CD4-positive, CD25-positive, alpha-beta regulatory T cell (primary cell): ENCODE results near the gene SORCS2. TPM values are rescaled to one million over a fixed set of nuclear protein-coding genes. Genes with fewer than 3 reads are reported as not detected.
A peak's percentile ranks its signal among the peaks of the same experiment; 100 is the strongest.

Experiments used
- ATAC-seq, 2 donors: fragments of 150-1000 bp; cut with Tn5 transposase; one replicate each; pipeline ENCODE4 v1.10.0; 2021; ENCODE audit warnings: low read depth in 2 of 2, moderate number of reproducible peaks in 2 of 2, moderate library complexity in 1 of 2
- DNase-seq, 3 donors: peaks; one replicate each; pipeline versions ENCODE4 v3.0.0 to v3.0.0-alpha.2; 2012 to 2022; ENCODE audit warnings: mixed read lengths in 1 of 3
- H3K27ac ChIP-seq: one replicate; pipeline ENCODE4 v1.7.0; 2013; ENCODE audit warnings: mild to moderate bottlenecking, low read length; ENCODE audit not compliant: insufficient read depth, poor library complexity, severe bottlenecking
- H3K27me3 ChIP-seq: one replicate; pipeline ENCODE4 v1.7.0; 2013; ENCODE audit warnings: low read length; ENCODE audit not compliant: control insufficient read depth, insufficient read depth
- H3K36me3 ChIP-seq: one replicate; pipeline ENCODE4 v1.7.0; 2013; ENCODE audit warnings: mild to moderate bottlenecking, low read length, moderate library complexity; ENCODE audit not compliant: control insufficient read depth, insufficient read depth
- H3K4me1 ChIP-seq: 2 replicates; pipeline ENCODE4 v1.7.0; 2013; ENCODE audit warnings: mild to moderate bottlenecking, low read length; ENCODE audit not compliant: insufficient read depth, control insufficient read depth, poor library complexity, severe bottlenecking
- H3K4me3 ChIP-seq: one replicate; pipeline ENCODE4 v1.7.0; 2013; ENCODE audit warnings: low read depth, mild to moderate bottlenecking, low read length, moderate library complexity
- H3K9me3 ChIP-seq, 2 experiments: 1 replicate in 1 of 2; 2 replicates in 1 of 2; pipeline ENCODE4 v1.7.0; 2013; ENCODE audit warnings: low read length in 2 of 2, mild to moderate bottlenecking in 1 of 2, moderate library complexity in 1 of 2; ENCODE audit not compliant: control insufficient read depth in 2 of 2
- H3K27ac Mint-ChIP-seq, 3 donors: one replicate each; pipeline ENCODE4 v1.8.0; 2020 to 2022; ENCODE audit warnings: mild to moderate bottlenecking in 3 of 3, mixed read lengths in 3 of 3, moderate library complexity in 2 of 3
- H3K27me3 Mint-ChIP-seq: one replicate; pipeline ENCODE4 v1.8.0; 2022; ENCODE audit warnings: mild to moderate bottlenecking, mixed read lengths
- H3K36me3 Mint-ChIP-seq: one replicate; pipeline ENCODE4 v1.8.0; 2020; ENCODE audit warnings: mixed read lengths
- H3K4me1 Mint-ChIP-seq, 4 donors: one replicate each; pipeline ENCODE4 v1.8.0; 2020 to 2022; ENCODE audit warnings: mixed read lengths in 4 of 4, mild to moderate bottlenecking in 1 of 4
- H3K4me3 Mint-ChIP-seq, 4 donors: one replicate each; pipeline ENCODE4 v1.8.0; 2020 to 2022; ENCODE audit warnings: mild to moderate bottlenecking in 4 of 4, mixed read lengths in 4 of 4, moderate library complexity in 3 of 4
- H3K9me3 Mint-ChIP-seq, 7 donors: one replicate each; pipeline ENCODE4 v1.8.0; 2020 to 2022; ENCODE audit warnings: mixed read lengths in 7 of 7, mild to moderate bottlenecking in 3 of 7, moderate library complexity in 2 of 7
- polyA plus RNA-seq, 4 donors: library from polyadenylated mRNA; unstranded; fragments of 300-500 nt; fragmentation: Illumina TruSeq; gene quantifications; one replicate each; pipeline ENCODE4 v1.2.3, GENCODE V29; 2021
- total RNA-seq: library from RNA; stranded (reverse); gene quantifications from one replicate; pipeline ENCODE4 v1.2.3, GENCODE V29; 2022

The SORCS2 gene
- total and polyA plus RNA-seq, 5 donors from 2014 or later: not detected

DNA sequence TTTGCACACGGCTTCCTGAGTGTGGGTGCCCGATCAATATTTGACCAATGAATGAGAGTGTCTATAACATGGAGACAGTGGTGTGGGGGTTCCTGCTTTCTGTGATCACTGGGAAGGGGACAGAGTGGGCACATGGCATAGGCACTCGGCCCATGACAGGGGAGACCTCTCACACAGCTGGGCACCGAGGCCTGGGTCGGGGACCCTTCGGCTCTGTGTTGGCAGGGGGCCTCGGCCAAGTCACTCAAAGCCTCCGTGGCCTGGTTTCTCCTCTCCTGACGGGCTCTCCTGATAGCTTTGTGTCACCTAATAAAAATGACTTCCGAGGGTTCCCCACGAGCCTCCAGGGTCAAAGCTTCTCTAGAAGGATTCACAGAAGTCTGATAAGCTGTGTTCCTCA lies 286.3 kb downstream of the SORCS2 start:
- DNase-seq: no peak
- Mint-ChIP-seq H3K27me3 (peaks cover 4% of the 10 kb centered on the region), H3K36me3 (no peaks in the 10 kb centered on the region), H3K4me3 (no peak overlapping the region), H3K4me1 (no peaks in the 10 kb centered on the region), H3K9me3 (no peaks in the 10 kb centered on the region), H3K27ac (no peak overlapping the region)
- no peak overlapping the region for H3K27ac ChIP-seq
- H3K9me3 ChIP-seq: no peaks in the 10 kb centered on the region
- H3K4me1 ChIP-seq: no peaks in the 10 kb centered on the region
- H3K36me3 ChIP-seq: no peaks in the 10 kb centered on the region
- no peaks in the 10 kb centered on the region for H3K27me3 ChIP-seq
- H3K4me3 ChIP-seq: no peak overlapping the region
- ATAC-seq: no peak

DNA sequence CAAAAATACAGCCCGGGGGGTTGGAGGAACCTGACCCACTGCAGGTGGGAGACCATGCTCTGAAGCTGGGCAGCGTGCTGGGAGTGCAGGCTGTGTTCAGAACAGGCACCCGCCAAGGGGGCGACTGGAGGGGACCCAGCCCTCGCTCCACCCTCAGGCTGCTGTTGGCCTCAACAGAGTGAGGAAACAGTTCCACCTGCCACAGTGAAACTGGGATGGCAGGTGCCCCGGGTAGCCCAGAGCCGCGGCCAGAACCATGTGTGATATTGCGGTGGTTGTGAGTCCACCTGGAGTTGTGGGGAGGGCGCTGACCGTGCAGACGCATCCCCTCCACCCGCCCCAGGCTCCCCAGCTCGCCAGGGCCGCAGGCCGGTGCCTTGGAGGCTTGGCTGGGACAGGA lies 288.1 kb downstream of the SORCS2 start:
- no peaks in the 10 kb centered on the region for H3K9me3 ChIP-seq
- no peak for ATAC-seq
- no peak overlapping the region for H3K27ac Mint-ChIP-seq
- H3K9me3 Mint-ChIP-seq: no peaks in the 10 kb centered on the region
- no peaks in the 10 kb centered on the region for H3K27me3 ChIP-seq
- no peaks in the 10 kb centered on the region for H3K36me3 Mint-ChIP-seq
- no peaks in the 10 kb centered on the region for H3K36me3 ChIP-seq
- no peak overlapping the region for H3K4me3 Mint-ChIP-seq
- no peaks in the 10 kb centered on the region for H3K4me1 ChIP-seq
- peaks cover 4% of the 10 kb centered on the region for H3K27me3 Mint-ChIP-seq
- no peaks in the 10 kb centered on the region for H3K4me1 Mint-ChIP-seq
- no peak for DNase-seq
- H3K27ac ChIP-seq: no peak overlapping the region
- no peak overlapping the region for H3K4me3 ChIP-seq

DNA sequence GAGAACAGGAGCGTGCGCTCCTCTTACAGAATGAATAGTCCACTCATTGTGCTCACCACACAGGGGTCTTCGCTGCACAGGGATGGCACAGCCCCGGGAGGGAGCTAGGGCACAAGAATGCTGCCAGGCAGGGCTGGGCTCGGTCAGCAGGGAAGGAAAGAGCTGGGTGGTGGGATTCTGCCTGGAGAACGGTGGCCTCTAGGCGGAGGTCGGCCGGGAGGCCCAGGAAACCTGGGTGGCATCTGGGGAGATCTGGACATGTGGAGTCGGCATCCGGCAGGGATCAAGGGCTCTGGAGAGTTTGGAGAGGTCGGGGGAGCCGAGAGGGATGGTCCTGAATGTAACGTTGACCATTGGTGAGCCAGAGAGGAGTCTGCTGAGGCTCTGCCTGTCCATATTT lies 288.9 kb downstream of the SORCS2 start:
- Histone ChIP-seq H3K27me3 (no peaks in the 10 kb centered on the region), H3K36me3 (no peaks in the 10 kb centered on the region)

DNA sequence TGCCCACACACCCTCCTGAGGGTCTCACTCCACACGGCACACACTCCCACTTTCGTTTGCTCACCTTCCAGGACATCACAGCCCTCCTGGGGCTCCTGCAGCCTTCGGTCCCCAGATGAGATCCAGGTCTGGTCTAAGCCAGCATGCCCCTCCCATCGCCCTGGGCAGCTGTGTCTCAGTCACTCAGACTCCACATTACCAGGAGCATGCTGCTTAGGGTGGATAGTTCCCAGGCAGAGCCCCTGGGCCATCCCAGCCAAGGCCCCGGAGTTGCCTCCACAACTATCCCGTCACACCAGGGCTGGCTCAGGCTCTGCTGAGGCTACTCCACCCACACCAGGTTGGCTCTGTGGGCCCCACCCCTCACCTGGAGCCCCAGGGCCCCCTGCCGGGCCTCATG lies 292.8 kb downstream of the SORCS2 start:
- peaks cover under 1% of the 10 kb centered on the region for H3K27me3 Mint-ChIP-seq
- no peak for DNase-seq
- no peaks in the 10 kb centered on the region for H3K36me3 ChIP-seq
- H3K4me1 Mint-ChIP-seq: no peaks in the 10 kb centered on the region
- H3K4me3 Mint-ChIP-seq: peak overlapping the region in 1 of 4 donors; percentile 27
- H3K27me3 ChIP-seq: no peaks in the 10 kb centered on the region
- H3K4me3 ChIP-seq: no peak overlapping the region
- H3K9me3 ChIP-seq: no peaks in the 10 kb centered on the region
- ATAC-seq: no peak
- H3K27ac Mint-ChIP-seq: no peak overlapping the region
- peaks cover 0 to 1% (median 0%) of the 10 kb centered on the region in 7 donors for H3K9me3 Mint-ChIP-seq
- H3K36me3 Mint-ChIP-seq: no peaks in the 10 kb centered on the region
- H3K4me1 ChIP-seq: no peaks in the 10 kb centered on the region
- H3K27ac ChIP-seq: no peak overlapping the region

More for the DNA sequence above, 288.9 kb downstream of the SORCS2 start:
- Histone ChIP-seq H3K27ac (no peak overlapping the region), H3K4me3 (no peak overlapping the region), H3K4me1 (no peaks in the 10 kb centered on the region), H3K9me3 (no peaks in the 10 kb centered on the region)
- no peak overlapping the region for H3K27ac Mint-ChIP-seq
- no peaks in the 10 kb centered on the region for H3K9me3 Mint-ChIP-seq
- peaks cover 4% of the 10 kb centered on the region for H3K27me3 Mint-ChIP-seq
- no peaks in the 10 kb centered on the region for H3K4me1 Mint-ChIP-seq
- H3K36me3 Mint-ChIP-seq: no peaks in the 10 kb centered on the region
- DNase-seq (no peak), ATAC-seq (no peak)
- no peak overlapping the region for H3K4me3 Mint-ChIP-seq

DNA sequence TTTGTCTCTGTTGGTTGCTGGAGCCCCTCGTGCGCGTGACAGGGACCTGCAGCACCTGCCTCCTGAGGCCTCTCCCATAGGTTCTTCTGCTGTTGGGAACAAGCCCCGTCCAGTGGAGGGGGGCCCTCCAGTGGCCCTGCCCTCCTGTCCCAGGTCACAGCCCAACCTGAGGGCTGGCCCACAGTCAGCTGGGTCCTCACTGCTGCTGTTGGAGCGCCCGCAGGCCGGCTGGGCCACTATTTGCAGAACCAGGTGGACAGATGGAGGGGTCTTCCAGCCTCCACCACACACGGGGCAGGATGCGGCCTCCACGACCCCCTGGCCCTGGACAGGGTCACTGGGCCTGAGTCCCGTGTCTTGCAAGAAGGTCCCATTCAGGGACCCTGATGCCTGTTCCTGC lies 293.8 kb downstream of the SORCS2 start:
- no peaks in the 10 kb centered on the region for H3K36me3 ChIP-seq
- H3K27me3 Mint-ChIP-seq: no peaks in the 10 kb centered on the region
- H3K27ac ChIP-seq: no peak overlapping the region
- H3K36me3 Mint-ChIP-seq: no peaks in the 10 kb centered on the region
- H3K9me3 ChIP-seq: no peaks in the 10 kb centered on the region
- ATAC-seq (no peak), DNase-seq (no peak)
- H3K4me1 ChIP-seq: no peaks in the 10 kb centered on the region
- no peak overlapping the region for H3K4me3 Mint-ChIP-seq
- H3K4me3 ChIP-seq: no peak overlapping the region
- no peaks in the 10 kb centered on the region for H3K27me3 ChIP-seq
- H3K9me3 Mint-ChIP-seq: peaks cover 0 to 1% (median 0%) of the 10 kb centered on the region in 7 donors
- no peaks in the 10 kb centered on the region for H3K4me1 Mint-ChIP-seq
- H3K27ac Mint-ChIP-seq: no peak overlapping the region

DNA sequence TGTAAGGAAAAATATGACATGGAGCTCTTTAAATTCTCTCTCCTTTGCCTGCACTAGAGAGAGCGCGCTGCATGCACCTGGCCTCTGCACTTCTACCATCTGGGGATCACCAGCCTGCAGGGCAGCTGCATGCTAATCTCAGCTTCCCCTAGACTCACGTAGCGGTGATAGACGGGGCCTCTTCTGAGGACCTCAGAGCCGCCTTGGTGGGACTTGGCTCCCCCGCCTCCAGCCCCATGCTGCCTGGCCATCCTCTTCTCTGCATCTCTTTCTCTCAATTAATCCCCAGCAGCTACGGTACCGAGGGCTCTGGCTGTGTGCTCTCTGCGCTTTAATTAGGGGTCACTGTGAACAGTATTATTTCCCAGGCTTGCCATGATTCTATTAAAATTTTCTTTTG lies 295.2 kb downstream of the SORCS2 start:
- Mint-ChIP-seq H3K4me3 (no peak overlapping the region), H3K27me3 (peaks cover 4% of the 10 kb centered on the region), H3K27ac (no peak overlapping the region), H3K9me3 (peaks cover 0 to 3% (median 0%) of the 10 kb centered on the region in 7 donors), H3K4me1 (no peaks in the 10 kb centered on the region), H3K36me3 (no peaks in the 10 kb centered on the region)
- H3K27ac ChIP-seq: no peak overlapping the region
- H3K27me3 ChIP-seq: no peaks in the 10 kb centered on the region
- no peaks in the 10 kb centered on the region for H3K36me3 ChIP-seq
- no peaks in the 10 kb centered on the region for H3K4me1 ChIP-seq
- ATAC-seq: no peak
- no peak overlapping the region for H3K4me3 ChIP-seq
- no peak for DNase-seq
- no peaks in the 10 kb centered on the region for H3K9me3 ChIP-seq

DNA sequence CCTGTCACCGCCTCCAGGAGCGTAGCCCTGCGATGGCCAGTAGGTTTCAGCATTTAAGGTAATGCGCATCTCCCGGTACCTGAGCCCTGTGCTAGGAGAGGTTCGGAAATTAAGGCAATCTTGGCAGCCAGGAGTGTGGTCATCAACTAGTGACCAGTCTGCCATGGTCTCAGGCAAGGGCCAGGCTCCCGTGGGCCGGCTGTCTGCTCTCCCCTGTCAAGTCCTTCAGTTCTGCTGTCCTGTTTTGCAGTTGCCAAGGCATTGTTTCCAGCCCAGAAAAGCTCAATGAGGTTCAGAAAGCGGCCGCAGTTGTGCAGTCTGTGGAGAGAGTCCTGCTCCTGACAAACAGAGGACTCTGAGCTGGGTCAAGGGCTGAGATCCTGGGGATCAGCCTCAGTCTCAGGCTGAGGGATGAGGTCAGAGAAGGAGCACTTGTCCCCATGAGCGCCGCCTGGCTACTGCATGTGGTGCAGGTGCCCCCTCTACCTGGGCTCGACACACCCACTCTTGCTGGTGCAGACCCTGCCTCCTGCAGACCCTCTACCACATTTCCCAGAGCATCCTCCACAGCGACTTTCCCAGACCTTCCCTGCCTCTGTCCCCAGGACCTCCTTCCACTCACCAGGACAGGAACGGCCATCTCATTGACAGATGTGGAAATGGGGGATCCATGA lies 295.8 kb downstream of the SORCS2 start:
- Mint-ChIP-seq H3K4me1 (no peaks in the 10 kb centered on the region), H3K36me3 (no peaks in the 10 kb centered on the region), H3K27me3 (peaks cover 4% of the 10 kb centered on the region), H3K4me3 (no peak overlapping the region), H3K9me3 (peaks cover 0 to 3% (median 0%) of the 10 kb centered on the region in 7 donors), H3K27ac (no peak overlapping the region)
- Histone ChIP-seq H3K4me1 (no peaks in the 10 kb centered on the region), H3K9me3 (no peaks in the 10 kb centered on the region), H3K27me3 (no peaks in the 10 kb centered on the region), H3K27ac (no peak overlapping the region), H3K36me3 (no peaks in the 10 kb centered on the region), H3K4me3 (no peak overlapping the region)
- no peak for ATAC-seq
- DNase-seq: no peak

DNA sequence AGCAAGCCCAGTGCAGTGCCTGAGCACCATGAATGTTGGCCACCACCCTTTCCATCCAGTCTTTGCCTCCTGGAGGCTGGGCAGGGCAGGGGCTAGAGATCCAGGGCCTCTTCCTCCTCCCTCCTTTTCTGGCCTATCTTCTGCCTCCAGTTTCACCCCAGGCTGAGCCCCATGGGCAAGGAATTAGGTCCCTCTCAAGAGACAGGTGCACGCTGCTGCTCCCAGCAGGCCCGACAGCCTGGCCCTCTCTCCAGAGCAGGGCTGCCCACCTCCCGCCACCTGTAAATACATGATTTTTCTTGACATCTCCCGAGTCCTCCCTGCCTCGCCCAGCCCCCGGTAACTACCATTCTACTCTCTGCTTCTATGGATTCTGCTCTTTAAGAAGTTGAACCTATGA lies 299.6 kb downstream of the SORCS2 start:
- H3K4me1 Mint-ChIP-seq: no peaks in the 10 kb centered on the region
- peaks cover 0 to 2% (median 0%) of the 10 kb centered on the region in 7 donors for H3K9me3 Mint-ChIP-seq
- H3K27me3 Mint-ChIP-seq: peaks cover 4% of the 10 kb centered on the region
- Histone ChIP-seq H3K4me3 (no peak overlapping the region), H3K36me3 (no peaks in the 10 kb centered on the region), H3K4me1 (no peaks in the 10 kb centered on the region), H3K27me3 (no peaks in the 10 kb centered on the region), H3K27ac (no peak overlapping the region), H3K9me3 (no peaks in the 10 kb centered on the region)
- DNase-seq (no peak), ATAC-seq (no peak)
- no peak overlapping the region for H3K27ac Mint-ChIP-seq
- H3K36me3 Mint-ChIP-seq: no peaks in the 10 kb centered on the region
- no peak overlapping the region for H3K4me3 Mint-ChIP-seq
